WTC11 (cell line): Measurements from ENCODE around the gene SMPD1. TPM values are rescaled to one million over a fixed set of nuclear protein-coding genes. Genes with fewer than 3 reads are reported as not detected.

Experiments
- ATAC-seq: fragments of 200-7000 bp; cut with Tn5 transposase; 2 replicates; pipeline ENCODE4 v1.10.0; 2021; ENCODE audit warnings: mild to moderate bottlenecking, moderate library complexity
- Bru-seq: library from RNA; stranded (reverse); fragments of 400-500 nt; gene quantifications from one replicate; lab custom pipeline; 2021; lab: Mats Ljungman, UMichigan
- CTCF ChIA-PET: fragments of 300-600 bp; sonication (Branson Sonifier 250); formaldehyde crosslinking; loops from one replicate; lab custom pipeline; 2021; ENCODE audit warnings: antibody characterized with exemption; lab: Charles Lee
- POLR2A ChIA-PET: fragments of 350-600 bp; sonication (Branson Sonifier 250); formaldehyde crosslinking; loops from one replicate; lab custom pipeline; 2021; ENCODE audit warnings: antibody characterized with exemption; lab: Charles Lee
- DNase-seq: peaks from one replicate; pipeline ENCODE4 v3.0.0; 2021; ENCODE audit warnings: low spot score
- H3K27ac Mint-ChIP-seq: 2 replicates; pipeline ENCODE4 v1.8.0; 2021; ENCODE audit warnings: mixed read lengths
- H3K27me3 Mint-ChIP-seq: 2 replicates; pipeline ENCODE4 v1.8.0; 2021; ENCODE audit warnings: low read depth, mild to moderate bottlenecking, moderate library complexity, mixed read lengths
- H3K36me3 Mint-ChIP-seq: 2 replicates; pipeline ENCODE4 v1.8.0; 2021; ENCODE audit warnings: mixed read lengths
- H3K4me1 Mint-ChIP-seq: 2 replicates; pipeline ENCODE4 v1.8.0; 2022; ENCODE audit warnings: mixed read lengths
- H3K4me3 Mint-ChIP-seq: 2 replicates; pipeline ENCODE4 v1.8.0; 2021; ENCODE audit warnings: mild to moderate bottlenecking, moderate library complexity, mixed read lengths
- H3K9me3 Mint-ChIP-seq: 2 replicates; pipeline ENCODE4 v1.8.0; 2021; ENCODE audit warnings: mixed read lengths
- ATF2 ChIP-seq: sonication (generic); formaldehyde crosslinking; IDR thresholded peaks from 2 replicates; pipeline ENCODE4 v1.8.1; 2022; ENCODE audit warnings: low read depth, missing genetic modification reagents, borderline replicate concordance
- E2F4 ChIP-seq: sonication (generic); formaldehyde crosslinking; IDR thresholded peaks from 2 replicates; pipeline ENCODE4 v1.8.1; 2022; ENCODE audit warnings: low read depth, mild to moderate bottlenecking, moderate library complexity, missing genetic modification reagents, borderline replicate concordance
- E2F5 ChIP-seq: sonication (generic); formaldehyde crosslinking; IDR thresholded peaks from 2 replicates; pipeline ENCODE4 v1.8.1; 2022; ENCODE audit warnings: mild to moderate bottlenecking, moderate library complexity, missing genetic modification reagents
- FOXK1 ChIP-seq: sonication (generic); formaldehyde crosslinking; IDR thresholded peaks from 2 replicates; pipeline ENCODE4 v1.8.0; 2022; ENCODE audit warnings: mild to moderate bottlenecking, moderate library complexity, missing genetic modification reagents
- FOXP4 ChIP-seq: sonication (generic); formaldehyde crosslinking; IDR thresholded peaks from 2 replicates; pipeline ENCODE4 v1.8.0; 2022; ENCODE audit warnings: mild to moderate bottlenecking, missing genetic modification reagents
- GABPB1 ChIP-seq: sonication (generic); formaldehyde crosslinking; IDR thresholded peaks from 2 replicates; pipeline ENCODE4 v1.8.1; 2023; ENCODE audit warnings: mild to moderate bottlenecking, missing genetic modification reagents
- GRHL2 ChIP-seq: fragments of 250-450 bp; sonication (Bioruptor Pico); IDR thresholded peaks from 2 replicates; pipeline ENCODE4 v1.8.0; 2022; ENCODE audit warnings: mild to moderate bottlenecking, moderate library complexity; ENCODE audit not compliant: insufficient replicate concordance, severe bottlenecking
- MAX ChIP-seq: sonication (generic); formaldehyde crosslinking; IDR thresholded peaks from 2 replicates; pipeline ENCODE4 v1.8.0; 2022; ENCODE audit warnings: mild to moderate bottlenecking, missing genetic modification reagents
- RORB ChIP-seq: fragments of 250-450 bp; sonication (Bioruptor Pico); IDR thresholded peaks from 2 replicates; pipeline ENCODE4 v1.9.0; 2021; ENCODE audit warnings: mild to moderate bottlenecking
- SP1 ChIP-seq: sonication (generic); formaldehyde crosslinking; conservative IDR thresholded peaks from 2 replicates; pipeline ENCODE4 v1.8.1; 2022; ENCODE audit warnings: missing genetic modification reagents
- USF2 ChIP-seq: sonication (generic); formaldehyde crosslinking; IDR thresholded peaks from 2 replicates; pipeline ENCODE4 v1.8.1; 2023; ENCODE audit warnings: mild to moderate bottlenecking, missing genetic modification reagents, moderate library complexity
- ZNF317 ChIP-seq: sonication (generic); formaldehyde crosslinking; IDR thresholded peaks from 2 replicates; pipeline ENCODE4 v1.8.1; 2023; ENCODE audit warnings: low read depth, mild to moderate bottlenecking, moderate library complexity, missing genetic modification reagents, borderline replicate concordance
- ZNF416 ChIP-seq: fragments of 250-450 bp; sonication (Bioruptor Pico); IDR thresholded peaks from 2 replicates; pipeline ENCODE4 v1.9.0; 2021; ENCODE audit warnings: mild to moderate bottlenecking, inconsistent platforms
- long read RNA-seq, 3 experiments: library from RNA in 1 of 3; library from capped mRNA in 1 of 3; library from polyadenylated mRNA in 1 of 3; unstranded in 2 of 3; stranded (forward) in 1 of 3; transcript quantifications; one replicate each; pipeline ENCODE4 v2.0.0, GENCODE V29; 2021
- total RNA-seq: library from RNA; stranded (reverse); gene quantifications from 3 replicates; pipeline ENCODE4 v1.2.3, GENCODE V29; 2021
- TF ChIP-seq, protein P1 (sequence below): fragments of 250-450 bp; sonication (Bioruptor Pico); conservative IDR thresholded peaks from 2 replicates; pipeline ENCODE4 v1.9.0; 2021; ENCODE audit warnings: mild to moderate bottlenecking
- TF ChIP-seq, protein P2 (sequence below): sonication (generic); formaldehyde crosslinking; IDR thresholded peaks from 2 replicates; pipeline ENCODE4 v1.8.0; 2022; ENCODE audit warnings: mild to moderate bottlenecking, missing genetic modification reagents
- TF ChIP-seq, protein P3 (sequence below): sonication (generic); formaldehyde crosslinking; IDR thresholded peaks from 2 replicates; pipeline ENCODE4 v1.8.0; 2023; ENCODE audit warnings: missing genetic modification reagents, mild to moderate bottlenecking, borderline replicate concordance

SMPD1 gene
- total RNA-seq (4.4 to 6.6 TPM (median 5.6 TPM) in 3 replicates), Bru-seq, nascent RNA (percentile 34 among the genes with signal in this experiment)
- long read RNA-seq, experiment 1, partial matches to known transcripts: 1 of 5 reads
- long read RNA-seq, experiment 1, other reads (novel, unspliced or antisense): 0 of 5 reads
- long read RNA-seq, experiment 2, partial matches to known transcripts: 2 of 6 reads
- long read RNA-seq, experiment 2, other reads (novel, unspliced or antisense): 0 of 6 reads
- long read RNA-seq, experiment 3, partial matches to known transcripts: 0 of 1 reads
- long read RNA-seq, experiment 3, other reads (novel, unspliced or antisense): 0 of 1 reads

DNA sequence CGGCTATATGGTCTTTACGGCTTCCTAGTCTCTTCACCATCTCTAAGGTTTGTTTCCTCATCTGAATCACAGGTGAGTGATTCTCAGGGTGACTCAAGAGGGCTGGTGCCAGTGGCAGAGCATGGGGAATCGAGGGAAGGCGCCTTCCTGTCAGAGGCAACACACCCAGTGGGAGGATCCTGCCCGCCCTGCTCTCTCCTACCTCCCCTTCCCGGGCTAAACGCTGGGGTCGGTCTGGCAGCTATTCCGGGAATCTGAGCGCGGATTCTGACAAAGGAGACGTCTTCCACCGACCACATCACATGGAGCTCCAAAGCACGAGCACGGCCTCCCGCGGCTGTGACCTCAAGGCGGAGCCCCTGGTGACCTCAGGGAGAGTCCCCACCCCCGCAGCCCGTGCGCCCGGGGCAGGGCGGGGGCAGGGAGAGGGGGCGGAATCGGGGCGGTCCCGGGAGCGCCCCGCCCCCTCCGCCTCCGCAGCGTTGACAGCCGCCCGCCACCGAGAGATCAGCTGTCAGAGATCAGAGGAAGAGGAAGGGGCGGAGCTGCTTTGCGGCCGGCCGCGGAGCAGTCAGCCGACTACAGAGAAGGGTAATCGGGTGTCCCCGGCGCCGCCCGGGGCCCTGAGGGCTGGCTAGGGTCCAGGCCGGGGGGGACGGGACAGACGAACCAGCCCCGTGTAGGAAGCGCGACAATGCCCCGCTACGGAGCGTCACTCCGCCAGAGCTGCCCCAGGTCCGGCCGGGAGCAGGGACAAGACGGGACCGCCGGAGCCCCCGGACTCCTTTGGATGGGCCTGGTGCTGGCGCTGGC is at the start of gene SMPD1:
Gene SMPD1, plus strand, starts transcription at position 570 of the 813 bp plus-strand sequence. Its CDS starts 125 bp downstream, at position 695.
- POLR2A ChIA-PET: interaction anchor here (0.6 to 1.3 kb wide), 7 partner anchors 9 to 99 kb away, joined by 3 to 6 read pairs (median 3); partner anchors contain the start of genes APBB1, ARFIP2 and TIMM10B
- CTCF ChIA-PET: interaction anchor here (0.8 to 6.7 kb wide), 15 partner anchors 12 to 155 kb away, joined by 3 to 57 read pairs (median 5); partner anchors contain the start of genes APBB1, FHIP1B and HPX
- H3K4me3 Mint-ChIP-seq: peak within 1 kb of the TSS; percentile 92
- no peaks in the 10 kb centered on the region for H3K36me3 Mint-ChIP-seq
- no peaks in the 10 kb centered on the region for H3K9me3 Mint-ChIP-seq
- ATAC-seq (peak; percentile 87), DNase-seq (peak; percentile 87)
- H3K27me3 Mint-ChIP-seq: peaks cover 13% of the 10 kb centered on the region
- peak within 1 kb of the TSS; percentile 96 for H3K27ac Mint-ChIP-seq
- peaks cover 32% of the 10 kb centered on the region for H3K4me1 Mint-ChIP-seq
- TF ChIP-seq MAX: peak; percentile 32; the same call in 1 of the 2 replicates
- TF ChIP-seq, protein P1, sequence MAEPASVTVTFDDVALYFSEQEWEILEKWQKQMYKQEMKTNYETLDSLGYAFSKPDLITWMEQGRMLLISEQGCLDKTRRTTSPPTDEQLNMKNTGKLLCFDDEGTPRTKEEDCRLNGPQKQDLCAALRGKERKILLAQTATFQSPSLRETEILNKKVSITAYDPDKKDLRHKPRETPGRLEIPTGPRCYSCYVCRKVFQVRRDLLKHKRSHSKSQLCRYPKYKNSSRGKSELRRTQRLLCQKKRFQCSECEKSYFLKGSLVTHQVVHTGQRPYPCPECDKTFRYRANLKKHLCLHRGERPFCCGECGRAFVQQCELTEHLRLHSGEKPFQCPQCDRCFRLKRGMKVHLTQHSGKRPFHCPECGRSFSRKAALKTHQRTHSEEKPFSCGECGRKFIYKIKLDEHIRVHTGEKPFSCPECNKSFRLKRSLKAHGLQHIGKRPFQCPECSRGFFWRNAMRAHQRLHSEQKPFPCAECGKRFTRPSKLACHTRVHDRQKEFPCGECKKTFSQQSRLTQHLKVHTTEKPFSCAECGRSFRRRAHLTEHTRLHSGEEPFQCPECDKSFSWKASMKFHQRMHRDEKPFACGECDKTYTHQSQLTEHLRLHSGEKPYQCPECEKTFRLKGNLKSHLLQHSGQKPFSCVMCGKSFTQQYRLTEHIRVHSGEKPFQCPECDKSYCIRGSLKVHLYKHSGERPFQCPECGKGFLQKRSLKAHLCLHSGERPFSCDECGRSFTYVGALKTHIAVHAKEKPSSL (CRISPR knock-in tag): no peak
- TF ChIP-seq USF2: 0 out of 2 replicates have a peak, but pooled peaks have one; percentile 23
- TF ChIP-seq, protein P2, sequence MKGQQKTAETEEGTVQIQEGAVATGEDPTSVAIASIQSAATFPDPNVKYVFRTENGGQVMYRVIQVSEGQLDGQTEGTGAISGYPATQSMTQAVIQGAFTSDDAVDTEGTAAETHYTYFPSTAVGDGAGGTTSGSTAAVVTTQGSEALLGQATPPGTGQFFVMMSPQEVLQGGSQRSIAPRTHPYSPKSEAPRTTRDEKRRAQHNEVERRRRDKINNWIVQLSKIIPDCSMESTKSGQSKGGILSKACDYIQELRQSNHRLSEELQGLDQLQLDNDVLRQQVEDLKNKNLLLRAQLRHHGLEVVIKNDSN (CRISPR knock-in tag): peak; percentile 52; the same call in 1 of the 2 replicates
- no peak; the same call in 1 of the 2 replicates for TF ChIP-seq GABPB1 (CRISPR knock-in tag)
- TF ChIP-seq E2F4 (CRISPR knock-in tag): no peak
- TF ChIP-seq, protein P3, sequence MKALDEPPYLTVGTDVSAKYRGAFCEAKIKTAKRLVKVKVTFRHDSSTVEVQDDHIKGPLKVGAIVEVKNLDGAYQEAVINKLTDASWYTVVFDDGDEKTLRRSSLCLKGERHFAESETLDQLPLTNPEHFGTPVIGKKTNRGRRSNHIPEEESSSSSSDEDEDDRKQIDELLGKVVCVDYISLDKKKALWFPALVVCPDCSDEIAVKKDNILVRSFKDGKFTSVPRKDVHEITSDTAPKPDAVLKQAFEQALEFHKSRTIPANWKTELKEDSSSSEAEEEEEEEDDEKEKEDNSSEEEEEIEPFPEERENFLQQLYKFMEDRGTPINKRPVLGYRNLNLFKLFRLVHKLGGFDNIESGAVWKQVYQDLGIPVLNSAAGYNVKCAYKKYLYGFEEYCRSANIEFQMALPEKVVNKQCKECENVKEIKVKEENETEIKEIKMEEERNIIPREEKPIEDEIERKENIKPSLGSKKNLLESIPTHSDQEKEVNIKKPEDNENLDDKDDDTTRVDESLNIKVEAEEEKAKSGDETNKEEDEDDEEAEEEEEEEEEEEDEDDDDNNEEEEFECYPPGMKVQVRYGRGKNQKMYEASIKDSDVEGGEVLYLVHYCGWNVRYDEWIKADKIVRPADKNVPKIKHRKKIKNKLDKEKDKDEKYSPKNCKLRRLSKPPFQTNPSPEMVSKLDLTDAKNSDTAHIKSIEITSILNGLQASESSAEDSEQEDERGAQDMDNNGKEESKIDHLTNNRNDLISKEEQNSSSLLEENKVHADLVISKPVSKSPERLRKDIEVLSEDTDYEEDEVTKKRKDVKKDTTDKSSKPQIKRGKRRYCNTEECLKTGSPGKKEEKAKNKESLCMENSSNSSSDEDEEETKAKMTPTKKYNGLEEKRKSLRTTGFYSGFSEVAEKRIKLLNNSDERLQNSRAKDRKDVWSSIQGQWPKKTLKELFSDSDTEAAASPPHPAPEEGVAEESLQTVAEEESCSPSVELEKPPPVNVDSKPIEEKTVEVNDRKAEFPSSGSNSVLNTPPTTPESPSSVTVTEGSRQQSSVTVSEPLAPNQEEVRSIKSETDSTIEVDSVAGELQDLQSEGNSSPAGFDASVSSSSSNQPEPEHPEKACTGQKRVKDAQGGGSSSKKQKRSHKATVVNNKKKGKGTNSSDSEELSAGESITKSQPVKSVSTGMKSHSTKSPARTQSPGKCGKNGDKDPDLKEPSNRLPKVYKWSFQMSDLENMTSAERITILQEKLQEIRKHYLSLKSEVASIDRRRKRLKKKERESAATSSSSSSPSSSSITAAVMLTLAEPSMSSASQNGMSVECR (CRISPR knock-in tag): peak; percentile 75; the same call in 1 of the 2 replicates
- peak; percentile 85 for TF ChIP-seq SP1 (CRISPR knock-in tag)
- peak; percentile 11; the same call in 1 of the 2 replicates for TF ChIP-seq FOXK1 (CRISPR knock-in tag)

DNA sequence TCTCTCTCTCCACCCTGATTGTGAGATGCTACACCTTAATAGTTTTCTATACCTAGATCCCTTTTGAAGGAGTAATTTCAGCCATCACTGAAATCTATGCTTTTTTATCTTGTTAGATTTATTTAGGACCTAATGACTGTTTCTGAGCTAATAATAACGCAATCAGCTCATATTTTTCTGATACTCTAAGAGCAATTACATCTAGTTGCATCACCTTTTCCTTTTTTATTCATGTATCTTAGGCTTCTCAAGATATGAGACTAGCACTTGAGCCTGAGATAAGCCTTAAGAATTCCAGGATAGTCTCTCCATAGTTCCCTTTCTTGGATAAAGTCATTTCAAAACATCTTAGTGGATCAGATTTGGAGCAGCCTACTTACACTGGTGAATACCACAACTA is 44.9 kb upstream of the SMPD1 start:
- peaks cover 9% of the 10 kb centered on the region for H3K4me1 Mint-ChIP-seq
- no peak for DNase-seq
- no peak overlapping the region for H3K27ac Mint-ChIP-seq
- ATAC-seq: no peak
- no peaks in the 10 kb centered on the region for H3K27me3 Mint-ChIP-seq
- ChIA-PET CTCF (interaction anchor here (1.3 to 1.4 kb wide), 2 partner anchors 8 to 18 kb away, joined by 5 to 6 read pairs; no protein-coding TSS in a partner anchor), POLR2A (no interaction called here)
- H3K9me3 Mint-ChIP-seq: peaks cover 19% of the 10 kb centered on the region
- H3K4me3 Mint-ChIP-seq: no peak overlapping the region
- peaks cover 8% of the 10 kb centered on the region for H3K36me3 Mint-ChIP-seq
- TF ChIP-seq E2F5 (CRISPR knock-in tag) (no peak), FOXP4 (CRISPR knock-in tag) (no peak), ZNF416 (CRISPR knock-in tag) (no peak), RORB (CRISPR knock-in tag) (no peak), ZNF317 (CRISPR knock-in tag) (no peak), GRHL2 (CRISPR knock-in tag) (no peak), ATF2 (CRISPR knock-in tag) (no peak)
